Activated naive CD8-positive, alpha-beta T cell (primary cell): ENCODE measurements around the gene ADAMTS4.
A peak's percentile ranks its signal among the peaks of the same experiment; 100 is the strongest.

Experiments used
- H3K27ac Mint-ChIP-seq: one replicate; pipeline ENCODE4 v1.8.0; 2021; ENCODE audit warnings: mixed read lengths
- H3K27me3 Mint-ChIP-seq: one replicate; pipeline ENCODE4 v1.8.0; 2021; ENCODE audit warnings: mixed read lengths
- H3K36me3 Mint-ChIP-seq: one replicate; pipeline ENCODE4 v1.8.0; 2021; ENCODE audit warnings: mixed read lengths
- H3K4me1 Mint-ChIP-seq: one replicate; pipeline ENCODE4 v1.8.0; 2021; ENCODE audit warnings: low read depth, mixed read lengths
- H3K4me3 Mint-ChIP-seq: one replicate; pipeline ENCODE4 v1.8.0; 2021; ENCODE audit warnings: mild to moderate bottlenecking, mixed read lengths
- H3K9me3 Mint-ChIP-seq: one replicate; pipeline ENCODE4 v1.8.0; 2021; ENCODE audit warnings: low read depth, mixed read lengths

ADAMTS4 gene

GRCh38 chr1:161175771-161176453, 22.9 kb downstream of the ADAMTS4 start:
- Mint-ChIP-seq H3K27ac (peak overlapping the region; percentile 100), H3K36me3 (peaks cover 5% of the 10 kb centered on the region), H3K4me3 (peak overlapping the region; percentile 99), H3K9me3 (no peaks in the 10 kb centered on the region), H3K27me3 (no peaks in the 10 kb centered on the region), H3K4me1 (peaks cover 62% of the 10 kb centered on the region)

GRCh38 chr1:161174911-161175310, 23.9 kb downstream of the ADAMTS4 start:
- H3K4me3 Mint-ChIP-seq: peak overlapping the region; percentile 59
- H3K27me3 Mint-ChIP-seq: no peaks in the 10 kb centered on the region
- peaks cover 5% of the 10 kb centered on the region for H3K36me3 Mint-ChIP-seq
- peaks cover 53% of the 10 kb centered on the region for H3K4me1 Mint-ChIP-seq
- H3K9me3 Mint-ChIP-seq: no peaks in the 10 kb centered on the region
- H3K27ac Mint-ChIP-seq: peak overlapping the region; percentile 100

GRCh38 chr1:161173711-161174110, 25.1 kb downstream of the ADAMTS4 start:
- H3K4me1 Mint-ChIP-seq: peaks cover 50% of the 10 kb centered on the region
- no peaks in the 10 kb centered on the region for H3K9me3 Mint-ChIP-seq
- peaks cover 5% of the 10 kb centered on the region for H3K36me3 Mint-ChIP-seq
- peak overlapping the region; percentile 7 for H3K27ac Mint-ChIP-seq
- no peak overlapping the region for H3K4me3 Mint-ChIP-seq
- H3K27me3 Mint-ChIP-seq: no peaks in the 10 kb centered on the region

GRCh38 chr1:161172776-161173376, 26.0 kb downstream of the ADAMTS4 start:
- Mint-ChIP-seq H3K9me3 (no peaks in the 10 kb centered on the region), H3K27ac (peak overlapping the region; percentile 7), H3K27me3 (no peaks in the 10 kb centered on the region), H3K36me3 (peaks cover 5% of the 10 kb centered on the region), H3K4me3 (no peak overlapping the region), H3K4me1 (peaks cover 48% of the 10 kb centered on the region)

GRCh38 chr1:161172349-161172748, 26.5 kb downstream of the ADAMTS4 start:
- Mint-ChIP-seq H3K4me3 (no peak overlapping the region), H3K36me3 (peaks cover 5% of the 10 kb centered on the region), H3K27ac (peak overlapping the region; percentile 22), H3K9me3 (no peaks in the 10 kb centered on the region), H3K4me1 (peaks cover 43% of the 10 kb centered on the region), H3K27me3 (no peaks in the 10 kb centered on the region)

- Mint-ChIP-seq H3K36me3 (peaks cover 5% of the 10 kb centered on the region), H3K4me3 (no peak overlapping the region), H3K27me3 (no peaks in the 10 kb centered on the region), H3K27ac (peak overlapping the region; percentile 22), H3K9me3 (no peaks in the 10 kb centered on the region), H3K4me1 (peaks cover 45% of the 10 kb centered on the region)
These were observed 27.2 kb downstream of the ADAMTS4 start for GRCh38 chr1:161171696-161172095.

- no peaks in the 10 kb centered on the region for H3K9me3 Mint-ChIP-seq
These were observed 27.7 kb downstream of the ADAMTS4 start for GRCh38 chr1:161171191-161171590.

GRCh38 chr1:161168906-161169305, 29.9 kb downstream of the ADAMTS4 start:
- H3K4me1 Mint-ChIP-seq: peaks cover 30% of the 10 kb centered on the region
- H3K4me3 Mint-ChIP-seq: no peak overlapping the region
- H3K27ac Mint-ChIP-seq: no peak overlapping the region
- no peaks in the 10 kb centered on the region for H3K9me3 Mint-ChIP-seq
- peaks cover 2% of the 10 kb centered on the region for H3K36me3 Mint-ChIP-seq
- H3K27me3 Mint-ChIP-seq: no peaks in the 10 kb centered on the region

More at GRCh38 chr1:161171191-161171590, 27.7 kb downstream of the ADAMTS4 start:
- H3K4me1 Mint-ChIP-seq: peaks cover 39% of the 10 kb centered on the region
- no peak overlapping the region for H3K27ac Mint-ChIP-seq
- no peak overlapping the region for H3K4me3 Mint-ChIP-seq
- no peaks in the 10 kb centered on the region for H3K27me3 Mint-ChIP-seq
- H3K36me3 Mint-ChIP-seq: peaks cover 5% of the 10 kb centered on the region

- peak overlapping the region; percentile 92 for H3K4me3 Mint-ChIP-seq
- H3K27ac Mint-ChIP-seq: peak overlapping the region; percentile 90
- peaks cover 1% of the 10 kb centered on the region for H3K36me3 Mint-ChIP-seq
- H3K27me3 Mint-ChIP-seq: no peaks in the 10 kb centered on the region
- no peaks in the 10 kb centered on the region for H3K9me3 Mint-ChIP-seq
- H3K4me1 Mint-ChIP-seq: peaks cover 28% of the 10 kb centered on the region
These were observed 31.9 kb downstream of the ADAMTS4 start for GRCh38 chr1:161166669-161167548.

- Mint-ChIP-seq H3K27ac (peak within 1 kb of the TSS; percentile 90), H3K4me1 (peaks cover 35% of the 10 kb centered on the region), H3K27me3 (no peaks in the 10 kb centered on the region), H3K4me3 (peak within 1 kb of the TSS; percentile 92), H3K36me3 (peaks cover 5% of the 10 kb centered on the region), H3K9me3 (no peaks in the 10 kb centered on the region)
These were observed 32.8 kb downstream of the ADAMTS4 start, which contains the start of gene PPOX for GRCh38 chr1:161165742-161166668. Gene PPOX (plus strand): TSS chr1:161166426. CDS start chr1:161166848, 422 bp downstream.

GRCh38 chr1:161164901-161165610, 33.8 kb downstream of the ADAMTS4 start:
- no peak overlapping the region for H3K27ac Mint-ChIP-seq
- H3K27me3 Mint-ChIP-seq: no peaks in the 10 kb centered on the region
- no peaks in the 10 kb centered on the region for H3K9me3 Mint-ChIP-seq
- H3K4me3 Mint-ChIP-seq: peak overlapping the region; percentile 52
- peaks cover 5% of the 10 kb centered on the region for H3K36me3 Mint-ChIP-seq
- peaks cover 44% of the 10 kb centered on the region for H3K4me1 Mint-ChIP-seq

- Mint-ChIP-seq H3K27me3 (no peaks in the 10 kb centered on the region), H3K27ac (peak overlapping the region; percentile 1), H3K9me3 (no peaks in the 10 kb centered on the region), H3K36me3 (peaks cover 5% of the 10 kb centered on the region), H3K4me3 (no peak overlapping the region), H3K4me1 (peaks cover 52% of the 10 kb centered on the region)
These were observed 35.1 kb downstream of the ADAMTS4 start for GRCh38 chr1:161163793-161164192.

- peaks cover 5% of the 10 kb centered on the region for H3K36me3 Mint-ChIP-seq
- no peaks in the 10 kb centered on the region for H3K9me3 Mint-ChIP-seq
- H3K27me3 Mint-ChIP-seq: no peaks in the 10 kb centered on the region
- H3K27ac Mint-ChIP-seq: peak overlapping the region; percentile 31
- no peak overlapping the region for H3K4me3 Mint-ChIP-seq
- H3K4me1 Mint-ChIP-seq: peaks cover 54% of the 10 kb centered on the region
These were observed 36.0 kb downstream of the ADAMTS4 start for GRCh38 chr1:161162806-161163205.
